Measurements from ENCODE around the gene NTRK3. TPM values are rescaled to one million over a fixed set of nuclear protein-coding genes. Genes with fewer than 3 reads are reported as not detected.

The NTRK3 gene
- total RNA-seq, 1 experiment from 2014 or later: not detected

DNA sequence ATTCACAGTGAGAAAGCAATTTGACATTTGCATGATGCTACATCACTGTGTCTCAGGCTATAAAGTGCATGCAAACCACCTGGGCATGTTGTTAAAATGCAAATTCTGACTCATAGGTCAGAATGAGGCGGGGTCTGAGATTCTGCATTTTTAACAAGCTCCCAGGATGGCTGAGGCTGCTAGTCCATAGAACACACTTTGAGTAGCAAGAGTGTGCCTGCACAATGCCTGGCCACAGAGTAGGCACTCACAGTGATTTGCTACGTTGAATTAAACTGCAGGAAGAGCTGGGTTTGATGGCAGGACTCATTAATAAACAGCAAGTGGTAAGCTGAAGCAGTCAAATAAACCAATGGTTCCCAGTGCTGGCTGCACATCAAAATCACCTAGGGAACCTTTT is 48.1 kb downstream of the NTRK3 start:
- TF ChIP-seq, protein P1, sequence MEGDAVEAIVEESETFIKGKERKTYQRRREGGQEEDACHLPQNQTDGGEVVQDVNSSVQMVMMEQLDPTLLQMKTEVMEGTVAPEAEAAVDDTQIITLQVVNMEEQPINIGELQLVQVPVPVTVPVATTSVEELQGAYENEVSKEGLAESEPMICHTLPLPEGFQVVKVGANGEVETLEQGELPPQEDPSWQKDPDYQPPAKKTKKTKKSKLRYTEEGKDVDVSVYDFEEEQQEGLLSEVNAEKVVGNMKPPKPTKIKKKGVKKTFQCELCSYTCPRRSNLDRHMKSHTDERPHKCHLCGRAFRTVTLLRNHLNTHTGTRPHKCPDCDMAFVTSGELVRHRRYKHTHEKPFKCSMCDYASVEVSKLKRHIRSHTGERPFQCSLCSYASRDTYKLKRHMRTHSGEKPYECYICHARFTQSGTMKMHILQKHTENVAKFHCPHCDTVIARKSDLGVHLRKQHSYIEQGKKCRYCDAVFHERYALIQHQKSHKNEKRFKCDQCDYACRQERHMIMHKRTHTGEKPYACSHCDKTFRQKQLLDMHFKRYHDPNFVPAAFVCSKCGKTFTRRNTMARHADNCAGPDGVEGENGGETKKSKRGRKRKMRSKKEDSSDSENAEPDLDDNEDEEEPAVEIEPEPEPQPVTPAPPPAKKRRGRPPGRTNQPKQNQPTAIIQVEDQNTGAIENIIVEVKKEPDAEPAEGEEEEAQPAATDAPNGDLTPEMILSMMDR (IDR thresholded peaks at IDR 0.05; ENCODE audit: unreplicated experiment): no peak
- Mint-ChIP-seq H3K27ac (ENCODE audit: unreplicated experiment) (no peak overlapping the region), H3K36me3 (ENCODE audit: insufficient read depth, unreplicated experiment) (no peaks in the 10 kb centered on the region), H3K4me3 (ENCODE audit: low read depth, unreplicated experiment) (no peak overlapping the region), H3K4me1 (ENCODE audit: low read depth, unreplicated experiment) (no peaks in the 10 kb centered on the region), H3K9me3 (ENCODE audit: low read depth, unreplicated experiment) (no peaks in the 10 kb centered on the region), H3K27me3 (ENCODE audit: unreplicated experiment) (peaks cover 43% of the 10 kb centered on the region)
- intact Hi-C loops (cut with micrococcal nuclease; ENCODE audit: unreplicated experiment): no loop called here
- no TSS peak for BruUV-seq (replicated peaks)
- CTCF ChIA-PET: no interaction called here
- no peak for DNase-seq

DNA sequence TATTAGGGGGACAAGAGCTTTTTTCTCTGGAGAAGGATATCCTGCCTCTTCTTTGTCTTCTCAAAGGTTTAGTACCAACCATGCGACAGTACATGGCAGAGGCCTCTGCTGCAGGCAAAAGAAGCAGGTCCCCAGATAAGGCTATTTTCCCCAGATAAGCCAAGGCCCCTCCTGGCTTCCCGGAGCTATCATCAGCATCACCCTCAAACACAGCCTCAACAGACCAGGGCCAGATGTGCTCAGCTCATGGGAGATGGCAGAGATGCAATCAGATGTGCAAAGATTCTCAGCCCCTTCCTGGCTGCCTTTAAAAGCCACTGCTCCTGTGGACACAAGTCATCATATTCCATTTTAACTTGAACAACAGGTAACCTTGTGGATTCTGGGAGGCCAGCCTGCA is 49.0 kb downstream of the NTRK3 start:
- Mint-ChIP-seq H3K27ac (ENCODE audit: unreplicated experiment) (no peak overlapping the region), H3K4me3 (ENCODE audit: low read depth, unreplicated experiment) (no peak overlapping the region), H3K36me3 (ENCODE audit: insufficient read depth, unreplicated experiment) (no peaks in the 10 kb centered on the region), H3K4me1 (ENCODE audit: low read depth, unreplicated experiment) (no peaks in the 10 kb centered on the region), H3K27me3 (ENCODE audit: unreplicated experiment) (peaks cover 42% of the 10 kb centered on the region), H3K9me3 (ENCODE audit: low read depth, unreplicated experiment) (no peaks in the 10 kb centered on the region)
- CTCF ChIA-PET: no interaction called here
- intact Hi-C loops (cut with micrococcal nuclease; ENCODE audit: unreplicated experiment): no loop called here
- TF ChIP-seq, protein P1 (IDR thresholded peaks at IDR 0.05; ENCODE audit: unreplicated experiment): no peak
- no TSS peak for BruUV-seq (replicated peaks)
- no peak for DNase-seq

DNA sequence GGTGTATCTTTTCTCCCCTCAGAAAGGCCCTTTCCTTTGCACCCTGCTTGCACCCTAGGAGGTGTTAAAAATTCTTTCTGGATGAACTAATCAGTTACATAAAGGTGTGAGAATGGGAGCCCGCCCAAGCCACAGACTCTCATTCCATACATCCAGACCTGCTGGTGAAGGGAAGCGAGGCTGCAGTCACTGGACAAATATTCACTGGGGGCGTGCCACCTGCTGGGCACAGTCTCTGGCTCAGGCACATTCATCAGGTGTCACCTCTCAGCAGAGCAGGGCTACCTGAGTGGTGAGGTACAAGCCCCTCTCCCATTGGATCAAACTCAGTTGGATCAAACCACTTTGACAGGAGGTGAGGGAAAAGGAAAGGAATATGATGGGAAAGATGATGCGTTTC is 52.0 kb downstream of the NTRK3 start:
- no peak overlapping the region for H3K27ac Mint-ChIP-seq (ENCODE audit: unreplicated experiment)
- no peaks in the 10 kb centered on the region for H3K36me3 Mint-ChIP-seq (ENCODE audit: insufficient read depth, unreplicated experiment)

DNA sequence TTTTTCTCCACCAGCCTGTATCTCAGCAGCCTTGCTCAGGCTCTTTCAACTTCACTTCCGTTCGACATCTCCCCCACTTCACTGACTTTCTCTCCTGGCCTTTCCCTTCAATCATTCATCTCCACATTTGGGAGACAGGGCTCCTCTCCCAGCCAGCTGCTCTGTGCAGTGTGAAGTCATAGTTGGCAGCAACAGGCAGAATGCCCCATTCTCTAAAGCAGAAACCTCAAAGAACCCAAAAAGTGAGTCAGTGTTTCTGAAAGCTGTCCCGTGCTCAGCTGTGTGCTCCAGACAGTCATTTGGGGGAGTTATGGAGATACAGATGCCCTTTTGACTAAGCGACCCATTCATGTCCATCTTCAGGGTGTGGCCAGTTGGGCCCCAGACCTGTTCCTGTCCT is 54.3 kb downstream of the NTRK3 start:
- no peak for DNase-seq
- H3K36me3 Mint-ChIP-seq (ENCODE audit: insufficient read depth, unreplicated experiment): no peaks in the 10 kb centered on the region
- CTCF ChIA-PET: no interaction called here

More for the DNA sequence above, 52.0 kb downstream of the NTRK3 start:
- H3K9me3 Mint-ChIP-seq (ENCODE audit: low read depth, unreplicated experiment): no peaks in the 10 kb centered on the region
- no peaks in the 10 kb centered on the region for H3K4me1 Mint-ChIP-seq (ENCODE audit: low read depth, unreplicated experiment)
- BruUV-seq (replicated peaks): no TSS peak
- intact Hi-C loops (cut with micrococcal nuclease; ENCODE audit: unreplicated experiment): no loop called here
- TF ChIP-seq, protein P1 (IDR thresholded peaks at IDR 0.05; ENCODE audit: unreplicated experiment): no peak
- H3K27me3 Mint-ChIP-seq (ENCODE audit: unreplicated experiment): peaks cover 45% of the 10 kb centered on the region
- no peak overlapping the region for H3K4me3 Mint-ChIP-seq (ENCODE audit: low read depth, unreplicated experiment)
- no peak for DNase-seq
- CTCF ChIA-PET: no interaction called here

More for the DNA sequence above, 54.3 kb downstream of the NTRK3 start:
- no peak overlapping the region for H3K27ac Mint-ChIP-seq (ENCODE audit: unreplicated experiment)
- TF ChIP-seq, protein P1 (IDR thresholded peaks at IDR 0.05; ENCODE audit: unreplicated experiment): no peak
- H3K4me1 Mint-ChIP-seq (ENCODE audit: low read depth, unreplicated experiment): no peaks in the 10 kb centered on the region
- no peak overlapping the region for H3K4me3 Mint-ChIP-seq (ENCODE audit: low read depth, unreplicated experiment)
- H3K9me3 Mint-ChIP-seq (ENCODE audit: low read depth, unreplicated experiment): no peaks in the 10 kb centered on the region
- peaks cover 33% of the 10 kb centered on the region for H3K27me3 Mint-ChIP-seq (ENCODE audit: unreplicated experiment)
- no TSS peak for BruUV-seq (replicated peaks)
- intact Hi-C loops (cut with micrococcal nuclease; ENCODE audit: unreplicated experiment): no loop called here
